IPS-20b (cell line): ENCODE measurements around the gene DAZAP1.

Experiments used
- H3K27ac ChIP-seq: one replicate; pipeline ENCODE4 v1.5.1; 2013; ENCODE audit warnings: low read length
- H3K27me3 ChIP-seq: 2 replicates; pipeline ENCODE4 v1.6.1; 2013; ENCODE audit warnings: mild to moderate bottlenecking, low read length, inconsistent platforms; ENCODE audit not compliant: insufficient read depth
- H3K36me3 ChIP-seq: 2 replicates; pipeline ENCODE4 v1.6.1; 2013; ENCODE audit warnings: low read depth, mild to moderate bottlenecking, inconsistent platforms, low read length, moderate library complexity; ENCODE audit not compliant: insufficient read depth
- H3K4me1 ChIP-seq: 2 replicates; pipeline ENCODE4 v1.6.1; 2013; ENCODE audit warnings: mild to moderate bottlenecking, control low read depth, inconsistent platforms, low read length, moderate library complexity; ENCODE audit not compliant: insufficient read depth
- H3K4me3 ChIP-seq: 2 replicates; pipeline ENCODE4 v1.5.1; 2013; ENCODE audit warnings: mild to moderate bottlenecking, low read length, inconsistent platforms
- H3K9ac ChIP-seq: 2 replicates; pipeline ENCODE4 v1.6.1; 2013; ENCODE audit warnings: low read depth, mild to moderate bottlenecking, inconsistent platforms, low read length, moderate library complexity
- H3K9me3 ChIP-seq: 2 replicates; pipeline ENCODE4 v1.6.1; 2013; ENCODE audit warnings: mild to moderate bottlenecking, low read depth, low read length, inconsistent platforms; ENCODE audit not compliant: insufficient read depth

DAZAP1 gene

DNA sequence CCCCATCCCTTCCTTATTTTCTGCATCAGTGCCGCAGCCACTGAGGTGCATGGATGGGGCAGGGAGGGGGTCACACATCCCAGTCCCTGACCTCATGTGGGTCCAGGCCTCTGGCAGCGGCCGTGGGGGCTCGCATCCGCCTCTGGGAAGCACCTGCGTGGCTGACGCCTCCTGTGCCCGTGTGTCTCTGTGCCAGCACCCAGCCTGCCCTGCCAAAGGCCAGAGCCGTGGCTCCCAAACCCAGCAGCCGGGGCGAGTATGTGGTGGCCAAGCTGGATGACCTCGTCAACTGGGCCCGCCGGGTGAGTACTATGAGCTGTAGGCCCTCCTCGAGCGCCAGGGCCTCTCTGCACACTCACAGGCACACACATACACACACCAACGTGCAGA, 18.8 kb upstream of the DAZAP1 start:
- no peak overlapping the region for H3K27ac ChIP-seq

DNA sequence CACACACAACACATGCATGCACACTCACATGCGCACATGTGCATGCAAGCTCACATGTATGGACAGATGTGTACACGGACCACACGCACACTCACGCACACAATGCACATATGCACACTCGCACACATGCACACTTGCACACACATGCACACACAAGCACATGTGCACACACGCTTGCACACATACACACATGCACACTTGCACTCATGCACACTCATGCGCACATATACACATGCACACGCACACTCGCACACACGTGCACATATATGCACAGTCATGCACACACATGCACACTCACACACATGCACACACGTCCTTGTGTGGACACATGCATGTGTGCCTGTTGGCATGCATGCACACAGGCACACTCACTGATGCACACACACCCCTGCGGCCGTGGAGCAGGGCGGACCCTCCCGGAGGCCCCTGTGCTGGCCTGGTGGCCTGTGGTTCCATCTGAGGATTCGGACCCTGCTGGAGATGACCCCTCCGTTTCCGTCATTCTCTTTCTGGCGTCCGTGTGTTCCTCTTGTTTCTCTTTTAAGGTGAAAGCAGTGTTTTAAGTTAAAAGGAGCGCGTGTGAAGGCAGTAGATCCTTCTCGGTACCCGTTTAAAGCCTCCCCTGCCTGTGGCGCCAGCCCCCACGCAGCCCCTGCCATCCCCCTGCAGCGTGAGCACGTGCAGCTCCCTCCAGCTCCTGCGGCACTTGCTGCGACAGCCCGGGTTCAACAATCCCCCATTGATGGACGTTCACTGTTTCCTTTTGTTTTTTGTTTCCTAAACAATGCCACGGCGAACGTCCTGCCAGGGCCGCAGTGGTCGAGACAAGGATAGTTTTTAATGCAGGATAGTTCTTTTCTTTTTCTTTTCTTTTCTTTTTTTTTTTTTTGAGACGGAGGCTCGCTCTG, 18.1 kb upstream of the DAZAP1 start:
- H3K27me3 ChIP-seq, result no peaks in the 10 kb centered on the region
- H3K27ac ChIP-seq, result no peak overlapping the region
- H3K9ac ChIP-seq, result no peak overlapping the region
- peaks cover 10% of the 10 kb centered on the region for H3K36me3 ChIP-seq
- no peaks in the 10 kb centered on the region for H3K4me1 ChIP-seq
- no peak overlapping the region for H3K4me3 ChIP-seq
- H3K9me3 ChIP-seq, result no peaks in the 10 kb centered on the region

More for the DNA sequence above, 18.8 kb upstream of the DAZAP1 start:
- peaks cover 10% of the 10 kb centered on the region for H3K36me3 ChIP-seq
- no peak overlapping the region for H3K9ac ChIP-seq
- no peaks in the 10 kb centered on the region for H3K4me1 ChIP-seq
- no peaks in the 10 kb centered on the region for H3K9me3 ChIP-seq
- no peak overlapping the region for H3K4me3 ChIP-seq
- no peaks in the 10 kb centered on the region for H3K27me3 ChIP-seq

DNA sequence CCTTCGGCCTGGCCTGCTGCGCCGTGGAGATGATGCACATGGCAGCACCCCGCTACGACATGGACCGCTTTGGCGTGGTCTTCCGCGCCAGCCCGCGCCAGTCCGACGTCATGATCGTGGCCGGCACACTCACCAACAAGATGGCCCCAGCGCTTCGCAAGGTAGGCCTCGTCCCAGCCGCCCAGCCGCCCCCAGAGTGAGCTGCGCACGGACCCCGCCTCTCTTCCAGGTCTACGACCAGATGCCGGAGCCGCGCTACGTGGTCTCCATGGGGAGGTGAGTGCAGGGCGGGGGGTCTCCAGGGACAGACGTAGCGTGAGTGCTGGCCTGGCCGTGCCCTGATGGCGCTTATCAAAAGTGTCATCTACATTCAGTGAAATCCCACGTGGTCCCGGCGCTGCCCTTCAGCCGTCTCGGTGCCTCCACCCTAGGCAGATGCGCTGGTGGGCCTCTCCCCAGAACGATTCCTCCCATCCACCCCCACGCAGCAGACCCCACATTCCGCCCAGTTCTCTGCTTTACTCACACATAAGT, 16.4 kb upstream of the DAZAP1 start:
- H3K9me3 ChIP-seq, result no peaks in the 10 kb centered on the region
- peaks cover 10% of the 10 kb centered on the region for H3K36me3 ChIP-seq
- no peak overlapping the region for H3K9ac ChIP-seq
- H3K4me3 ChIP-seq, result no peak overlapping the region
- H3K27me3 ChIP-seq, result no peaks in the 10 kb centered on the region
- no peaks in the 10 kb centered on the region for H3K4me1 ChIP-seq
- H3K27ac ChIP-seq, result no peak overlapping the region

DNA sequence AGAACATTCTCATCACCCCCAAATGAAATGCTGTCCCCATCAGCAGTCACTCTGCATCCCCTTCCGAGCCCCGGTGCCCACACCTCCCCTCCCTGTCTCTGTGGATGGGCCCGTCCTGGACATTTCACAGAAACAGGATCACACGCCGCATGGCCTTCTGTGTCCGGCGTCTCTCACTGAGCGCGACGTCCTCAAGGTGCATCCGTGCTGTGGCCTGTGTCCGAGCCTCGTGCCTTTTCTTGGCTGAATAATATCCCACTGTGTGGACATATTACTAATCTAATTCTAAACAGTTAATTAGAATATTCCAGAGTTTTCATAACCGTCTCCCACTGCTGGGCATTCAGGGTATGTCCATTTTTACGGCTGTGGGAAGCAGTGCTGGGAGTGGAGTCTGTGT, 15.0 kb upstream of the DAZAP1 start:
- no peaks in the 10 kb centered on the region for H3K9me3 ChIP-seq
- no peaks in the 10 kb centered on the region for H3K27me3 ChIP-seq
- no peak overlapping the region for H3K4me3 ChIP-seq
- no peak overlapping the region for H3K27ac ChIP-seq
- no peak overlapping the region for H3K9ac ChIP-seq
- H3K4me1 ChIP-seq, result no peaks in the 10 kb centered on the region
- H3K36me3 ChIP-seq, result peaks cover 10% of the 10 kb centered on the region

DNA sequence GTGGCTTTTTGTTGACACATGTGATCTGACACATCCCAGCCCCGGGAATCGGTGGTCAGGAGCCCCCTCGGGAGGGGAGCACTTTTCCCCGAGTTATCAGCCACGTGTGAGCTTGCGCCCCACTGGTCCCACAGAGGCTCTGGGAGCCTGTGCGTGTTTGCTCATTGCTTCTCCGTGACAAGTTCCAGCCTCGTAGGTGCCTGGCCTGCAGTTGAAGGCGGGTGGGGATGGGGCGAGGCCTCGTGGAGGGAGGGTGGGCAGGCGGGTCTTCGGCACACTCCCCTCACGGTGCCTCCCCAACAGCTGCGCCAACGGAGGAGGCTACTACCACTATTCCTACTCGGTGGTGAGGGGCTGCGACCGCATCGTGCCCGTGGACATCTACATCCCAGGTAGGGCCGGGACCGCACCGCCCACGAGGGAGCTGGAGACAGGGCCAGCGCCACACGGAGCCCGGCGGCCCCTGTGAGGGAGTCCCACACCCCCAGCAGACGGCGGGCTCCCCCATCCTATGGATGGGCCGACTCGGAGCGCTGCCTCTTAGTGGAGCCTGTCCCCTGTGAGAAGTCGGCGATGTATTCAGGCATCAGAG, 14.4 kb upstream of the DAZAP1 start:
- peaks cover 10% of the 10 kb centered on the region for H3K36me3 ChIP-seq
- H3K4me1 ChIP-seq, result no peaks in the 10 kb centered on the region
- no peak overlapping the region for H3K9ac ChIP-seq
- no peaks in the 10 kb centered on the region for H3K27me3 ChIP-seq
- H3K9me3 ChIP-seq, result no peaks in the 10 kb centered on the region
- H3K4me3 ChIP-seq, result no peak overlapping the region
- no peak overlapping the region for H3K27ac ChIP-seq

DNA sequence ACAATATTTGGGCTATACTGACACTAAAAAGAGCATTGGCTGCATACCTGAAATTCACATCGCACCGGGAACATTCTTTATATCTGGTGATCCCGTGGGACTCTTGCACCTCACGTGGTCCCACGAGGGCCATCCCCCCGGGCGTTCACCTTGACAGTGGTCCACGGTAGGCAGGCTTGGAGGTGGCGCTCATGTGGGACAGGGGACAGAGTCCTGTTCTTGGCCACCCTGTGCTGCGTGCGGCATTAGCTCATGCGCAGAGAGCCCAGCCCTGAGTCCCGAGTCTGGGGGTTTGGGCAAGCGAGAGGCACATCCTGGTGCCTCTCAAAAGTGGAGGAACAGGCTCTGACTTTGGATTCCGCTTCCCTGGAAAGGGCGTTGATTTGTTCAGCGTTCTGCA, 13.5 kb upstream of the DAZAP1 start:
- no peak overlapping the region for H3K4me3 ChIP-seq
- H3K36me3 ChIP-seq, result peaks cover 6% of the 10 kb centered on the region
- no peaks in the 10 kb centered on the region for H3K9me3 ChIP-seq
- H3K27ac ChIP-seq, result no peak overlapping the region
- no peaks in the 10 kb centered on the region for H3K27me3 ChIP-seq
- no peak overlapping the region for H3K9ac ChIP-seq
- H3K4me1 ChIP-seq, result no peaks in the 10 kb centered on the region

DNA sequence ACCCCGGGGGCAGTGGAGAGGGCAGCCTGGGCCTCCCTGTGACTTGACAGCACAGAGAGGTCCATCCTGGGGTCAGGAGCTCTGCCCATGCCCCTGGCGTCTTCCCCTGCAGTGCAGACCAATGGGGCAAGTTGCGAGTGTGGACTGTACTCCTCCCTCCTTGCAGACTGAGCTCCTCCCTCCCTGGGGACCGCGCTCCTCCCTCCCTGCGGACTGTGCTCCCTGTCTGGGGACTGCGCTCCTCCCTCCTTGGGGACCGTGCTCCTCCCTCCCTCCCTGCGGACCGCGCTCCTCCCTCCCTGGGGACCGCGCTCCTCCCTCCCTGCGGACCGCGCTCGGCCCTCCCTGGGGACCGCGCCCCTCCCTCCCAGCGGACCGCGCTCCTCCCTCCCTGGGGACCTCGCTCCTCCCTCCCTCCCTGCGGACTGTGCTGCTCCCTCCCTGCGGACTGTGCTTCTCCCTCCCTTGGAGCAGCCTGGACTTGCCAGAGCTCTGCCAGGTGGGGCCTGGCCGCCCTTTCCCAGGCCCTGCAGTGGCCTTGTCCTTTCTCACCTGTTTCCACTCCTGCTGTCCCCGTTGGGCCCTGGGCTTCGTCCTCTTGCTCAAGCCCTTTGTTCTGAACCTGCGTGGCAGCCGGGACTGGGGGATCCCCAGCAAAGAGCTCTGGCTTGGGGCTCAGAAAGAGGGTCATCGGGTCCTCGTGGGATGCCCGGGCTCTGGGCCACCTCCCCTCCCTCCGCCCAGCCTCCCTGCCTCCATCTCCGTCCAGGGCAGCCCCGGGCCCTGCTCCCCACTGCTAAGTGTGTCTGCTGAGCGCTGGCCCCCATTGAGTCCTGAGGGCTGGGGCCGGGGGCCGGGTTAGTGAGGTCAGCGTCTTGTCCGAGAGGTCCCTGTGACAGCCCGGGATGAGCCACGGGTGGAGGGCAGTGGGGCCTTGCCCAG, 12.9 kb upstream of the DAZAP1 start:
- Histone ChIP-seq H3K4me3 (no peak overlapping the region), H3K9ac (no peak overlapping the region), H3K36me3 (no peaks in the 10 kb centered on the region), H3K9me3 (no peaks in the 10 kb centered on the region), H3K27me3 (no peaks in the 10 kb centered on the region), H3K4me1 (no peaks in the 10 kb centered on the region), H3K27ac (no peak overlapping the region)

DNA sequence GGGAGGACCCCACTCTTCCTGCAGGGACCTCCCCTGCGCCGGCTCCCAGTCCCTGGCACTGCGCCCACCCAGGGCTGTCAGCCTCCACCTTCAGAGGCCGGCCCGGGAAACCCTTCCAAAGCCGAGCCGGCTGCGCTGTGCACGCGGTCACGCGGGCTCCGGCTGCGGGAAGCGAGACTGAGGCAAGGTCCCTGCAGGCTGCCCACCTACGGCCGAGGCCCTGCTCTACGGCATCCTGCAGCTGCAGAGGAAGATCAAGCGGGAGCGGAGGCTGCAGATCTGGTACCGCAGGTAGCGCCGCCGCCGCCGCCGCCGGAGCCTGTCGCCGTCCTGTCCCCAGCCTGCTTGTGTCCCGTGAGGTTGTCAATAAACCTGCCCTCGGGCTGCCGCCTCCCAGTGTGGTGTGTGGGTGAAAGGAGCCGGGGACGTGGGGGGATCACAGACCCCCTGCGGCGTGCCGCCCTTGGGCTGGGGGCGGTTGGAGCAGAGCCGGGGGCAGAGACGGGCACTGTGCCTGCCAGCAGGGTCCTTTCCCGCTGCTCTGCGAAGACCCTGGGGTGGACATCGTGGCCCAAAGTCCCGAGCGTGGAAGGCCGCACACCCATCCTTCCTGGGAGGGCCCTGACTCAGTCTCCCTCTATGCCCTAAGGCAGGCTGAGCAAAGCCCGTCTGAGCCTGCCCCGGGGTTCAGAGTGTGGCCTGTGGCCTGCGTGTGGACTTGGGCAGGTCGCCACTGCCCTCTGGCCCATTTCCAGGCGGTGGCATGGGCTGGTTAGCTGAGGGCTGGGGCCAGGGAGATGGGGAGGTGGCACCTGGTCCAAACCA, 12.0 kb upstream of the DAZAP1 start:
- H3K27ac ChIP-seq, result no peak overlapping the region
- no peaks in the 10 kb centered on the region for H3K9me3 ChIP-seq
- no peaks in the 10 kb centered on the region for H3K36me3 ChIP-seq
- no peaks in the 10 kb centered on the region for H3K4me1 ChIP-seq
- H3K4me3 ChIP-seq, result no peak overlapping the region
- no peak overlapping the region for H3K9ac ChIP-seq
- no peaks in the 10 kb centered on the region; the same call in 1 of the 2 replicates for H3K27me3 ChIP-seq

DNA sequence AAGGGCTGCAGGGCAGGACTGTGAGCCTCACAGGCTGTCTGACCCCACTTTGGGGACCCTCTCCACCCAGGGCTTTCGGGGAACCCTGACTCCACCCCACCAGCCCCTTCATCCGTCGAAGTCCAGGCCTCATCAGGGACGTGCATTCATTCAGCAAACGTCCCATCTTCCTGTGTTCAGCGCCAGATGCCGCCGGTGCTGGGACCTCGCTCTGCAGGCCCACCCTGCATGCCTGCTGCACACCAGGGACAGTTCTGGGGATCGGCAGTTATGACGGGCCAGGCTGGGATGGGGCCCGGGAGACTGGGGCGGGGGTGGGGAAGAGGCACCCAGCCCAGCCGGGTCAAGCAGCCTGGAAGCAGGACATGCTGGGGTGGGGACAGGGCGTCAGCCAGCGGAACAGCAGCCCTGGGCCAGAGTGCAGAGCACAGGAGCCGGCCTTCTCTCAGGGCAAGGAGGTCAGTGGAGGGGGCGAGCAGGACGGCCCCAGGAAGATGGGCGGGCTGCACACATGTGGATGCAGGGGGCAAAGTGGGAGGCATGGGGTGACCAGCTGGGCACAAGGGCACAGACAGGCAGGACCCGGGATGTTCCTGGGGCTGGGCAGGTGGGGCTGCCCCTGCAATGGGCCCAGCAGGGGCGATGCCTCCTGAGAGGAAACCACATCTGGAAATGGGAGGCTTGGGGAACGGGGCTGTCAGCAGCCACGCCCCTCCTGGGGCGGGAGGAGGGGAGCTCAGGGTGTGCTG, 11.2 kb upstream of the DAZAP1 start:
- Histone ChIP-seq H3K9me3 (no peaks in the 10 kb centered on the region), H3K27me3 (no peaks in the 10 kb centered on the region; the same call in 1 of the 2 replicates), H3K27ac (no peak overlapping the region), H3K9ac (no peak overlapping the region), H3K36me3 (no peaks in the 10 kb centered on the region), H3K4me1 (no peaks in the 10 kb centered on the region), H3K4me3 (no peak overlapping the region)

DNA sequence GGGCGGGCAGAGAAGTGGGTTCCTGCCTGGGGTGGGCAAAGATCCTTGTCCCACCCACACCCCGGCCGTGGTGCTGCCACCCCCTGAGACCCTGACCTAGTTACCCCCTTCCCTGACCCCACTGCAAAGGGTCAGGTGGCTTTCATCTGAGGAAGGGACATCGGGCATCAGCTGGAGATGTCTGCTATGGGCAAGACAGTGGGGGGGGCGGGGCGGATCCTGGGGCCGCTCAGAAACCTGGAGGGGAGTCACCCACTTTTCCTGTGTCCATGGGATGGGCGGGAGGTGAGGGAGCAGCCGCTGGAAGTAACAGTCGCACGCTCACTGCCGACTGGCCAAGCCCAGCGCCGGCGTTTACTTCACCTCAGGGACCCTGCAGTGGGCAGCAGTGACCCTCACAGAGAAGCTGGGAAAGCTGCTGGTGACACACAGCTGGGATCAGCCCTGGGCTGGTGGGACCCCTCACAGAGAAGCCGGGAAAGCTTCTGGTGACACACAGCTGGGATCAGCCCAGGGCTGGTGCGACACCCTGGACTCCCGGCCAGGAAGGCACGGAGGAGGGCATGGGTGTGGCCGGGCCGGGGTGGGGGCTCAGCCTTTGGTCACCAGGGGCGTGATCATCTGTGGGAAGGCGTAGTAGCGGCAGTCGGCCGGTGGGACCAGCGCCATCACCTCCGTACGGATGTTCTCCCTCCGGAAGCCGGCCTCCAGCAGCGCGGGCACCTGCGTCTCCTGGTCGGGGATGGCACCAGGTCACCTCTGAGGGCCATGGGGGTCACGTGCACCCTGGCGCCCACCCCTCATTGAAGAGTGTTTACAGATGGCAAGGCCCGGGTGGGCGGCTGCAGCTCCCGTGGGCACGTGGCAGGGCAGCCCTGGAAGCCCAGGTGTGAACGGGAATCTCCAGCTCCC, 10.4 kb upstream of the DAZAP1 start:
- H3K36me3 ChIP-seq, result no peaks in the 10 kb centered on the region
- H3K9ac ChIP-seq, result no peak overlapping the region
- no peak overlapping the region for H3K4me3 ChIP-seq
- no peaks in the 10 kb centered on the region for H3K9me3 ChIP-seq
- no peaks in the 10 kb centered on the region for H3K4me1 ChIP-seq
- H3K27me3 ChIP-seq, result peaks cover 5% of the 10 kb centered on the region; the same call in 1 of the 2 replicates
- H3K27ac ChIP-seq, result no peak overlapping the region
